GM18502 (cell line): ENCODE measurements around the gene C1orf74.

Source experiments
- ATAC-seq: cut with Tn5 transposase; IDR thresholded peaks from one replicate; pipeline ENCODE4 v1.9.1; 2021; ENCODE audit warnings: mild to moderate bottlenecking; ENCODE audit not compliant: unreplicated experiment, poor library complexity

Gene C1orf74

DNA sequence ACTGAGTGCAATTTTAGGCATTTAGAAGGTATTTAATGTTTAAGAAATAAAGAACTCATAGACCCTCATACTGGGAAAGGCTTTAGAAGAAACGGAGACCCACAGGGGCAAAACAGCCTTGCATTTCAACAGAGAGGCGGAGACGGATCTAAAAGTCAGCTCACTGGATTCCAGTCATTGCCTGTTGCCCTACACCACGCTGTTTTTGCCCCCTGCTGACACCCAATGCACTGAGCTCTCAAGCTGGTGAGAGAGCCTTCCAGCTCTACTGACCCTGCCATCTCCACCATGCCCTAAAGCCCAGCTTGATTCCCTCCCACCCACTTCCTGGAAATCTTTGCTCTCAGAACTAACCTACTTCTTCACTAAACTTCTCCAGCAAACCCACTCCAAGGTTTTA is 35.7 kb downstream of the C1orf74 start:
- no peak for ATAC-seq

DNA sequence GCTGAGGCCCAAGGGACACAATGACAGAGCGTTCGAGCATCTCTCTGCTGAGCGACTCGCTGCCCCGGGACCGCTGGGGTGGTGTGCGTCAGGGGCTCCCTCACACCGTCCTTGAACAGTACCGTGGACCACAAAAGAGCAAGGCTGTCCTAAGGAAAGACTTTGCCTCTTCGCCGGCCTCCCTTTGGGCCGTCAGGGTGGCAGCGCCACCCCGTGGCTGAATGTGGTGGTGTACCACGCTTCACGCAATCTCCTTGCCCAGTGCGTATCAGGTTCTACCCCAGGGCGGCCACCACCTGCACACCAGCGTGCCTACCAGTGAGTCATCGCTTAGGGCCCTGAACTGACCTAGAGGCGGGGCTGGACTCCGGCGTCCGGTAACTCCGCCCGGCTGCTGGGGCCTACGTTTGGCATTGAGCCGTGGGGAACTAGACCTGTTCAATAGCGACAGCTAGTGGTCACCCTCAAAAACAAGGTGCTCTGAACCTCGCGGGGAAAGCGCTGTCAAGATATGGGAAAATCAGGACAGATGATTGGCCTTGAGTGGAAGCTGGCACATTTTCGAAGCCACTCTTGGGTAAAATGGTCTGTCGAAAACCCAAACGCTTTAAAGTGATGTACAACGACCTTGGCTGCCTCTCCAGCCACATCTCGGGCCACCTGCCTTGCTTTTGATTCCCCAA is 36.6 kb downstream of the C1orf74 start:
- ATAC-seq, result peak; percentile 74

DNA sequence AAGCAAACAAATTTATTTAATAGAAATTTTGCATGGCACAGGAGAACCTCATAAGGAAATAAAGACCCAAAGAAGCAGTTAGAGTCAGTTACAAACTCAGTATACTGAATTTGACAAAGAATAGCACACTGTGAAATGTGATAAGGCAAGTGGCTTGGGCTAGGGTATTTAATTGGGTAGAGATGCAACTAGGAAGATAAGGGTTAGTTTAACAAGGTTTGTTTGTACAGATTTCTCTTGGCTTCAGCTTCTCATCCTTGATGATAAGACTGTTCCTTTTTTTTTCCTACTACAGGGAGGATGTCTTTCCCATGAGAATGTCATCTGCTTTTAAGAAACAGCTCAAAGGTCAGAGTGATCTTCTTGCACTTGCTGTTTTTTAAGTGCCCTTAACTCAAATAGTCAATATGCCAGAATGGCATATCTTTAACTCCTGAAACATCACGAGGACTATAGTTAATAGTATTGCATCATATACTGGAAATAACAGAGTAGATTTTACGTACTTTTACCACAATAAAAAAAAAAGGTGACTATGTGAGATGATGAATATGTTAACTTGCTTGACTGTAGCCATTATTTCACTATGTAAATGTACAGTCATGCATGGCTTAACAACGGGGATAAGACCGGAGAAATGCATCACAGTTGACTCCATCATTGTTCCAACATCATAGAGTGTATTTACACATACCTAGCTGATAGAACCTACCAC is 37.8 kb downstream of the C1orf74 start:
- ATAC-seq, result no peak

DNA sequence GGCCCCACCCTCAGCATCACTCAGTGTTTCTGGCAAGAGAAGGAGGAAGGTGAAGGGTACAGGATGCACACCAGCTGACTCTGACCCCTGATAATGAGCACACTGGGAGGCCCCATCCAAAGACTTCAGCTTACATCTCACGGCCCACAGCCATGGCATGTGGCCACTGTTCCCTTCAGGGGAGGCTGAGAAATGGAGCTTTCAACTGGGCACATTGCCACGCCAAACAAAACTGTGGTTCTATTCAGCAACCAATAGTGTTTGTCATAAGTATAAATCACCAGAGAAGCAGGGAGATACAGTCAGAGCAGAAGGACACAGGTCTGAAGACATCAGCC is 41.2 kb downstream of the C1orf74 start:
- ATAC-seq, result no peak

DNA sequence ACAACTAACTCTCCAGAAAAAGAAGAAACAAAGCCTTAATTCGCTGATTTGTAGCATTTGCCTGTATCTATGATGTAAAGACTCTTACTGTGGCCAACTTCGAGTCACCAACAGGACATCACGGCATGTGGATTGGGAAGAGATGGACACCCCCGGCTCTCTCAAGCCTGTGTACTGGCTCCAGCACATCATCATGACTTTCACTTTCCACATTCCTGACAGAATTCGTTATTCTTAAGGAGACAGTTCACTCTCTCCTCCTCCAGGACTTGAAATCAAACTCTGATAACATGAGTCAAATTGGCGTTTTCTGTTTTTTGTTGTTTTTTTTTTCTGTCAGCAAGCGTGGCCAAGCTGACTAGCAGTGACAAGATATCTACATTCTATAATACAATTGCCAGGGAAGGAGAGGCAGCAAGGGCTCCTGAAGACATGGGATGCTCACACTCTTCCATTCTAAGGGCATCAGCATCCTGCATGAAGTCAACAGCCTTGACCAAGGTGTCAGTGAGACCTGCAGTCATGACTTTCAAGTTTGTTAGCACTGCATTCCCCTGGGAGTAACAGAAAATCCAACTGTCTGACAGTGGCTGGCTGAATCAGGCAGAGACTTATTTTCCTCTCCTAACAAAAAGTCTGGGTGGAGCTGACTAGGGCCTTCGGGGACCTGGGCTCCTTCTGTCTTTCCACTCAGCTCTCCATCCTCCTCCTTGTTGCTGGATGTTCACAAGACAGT is 41.8 kb downstream of the C1orf74 start:
- ATAC-seq, result no peak

DNA sequence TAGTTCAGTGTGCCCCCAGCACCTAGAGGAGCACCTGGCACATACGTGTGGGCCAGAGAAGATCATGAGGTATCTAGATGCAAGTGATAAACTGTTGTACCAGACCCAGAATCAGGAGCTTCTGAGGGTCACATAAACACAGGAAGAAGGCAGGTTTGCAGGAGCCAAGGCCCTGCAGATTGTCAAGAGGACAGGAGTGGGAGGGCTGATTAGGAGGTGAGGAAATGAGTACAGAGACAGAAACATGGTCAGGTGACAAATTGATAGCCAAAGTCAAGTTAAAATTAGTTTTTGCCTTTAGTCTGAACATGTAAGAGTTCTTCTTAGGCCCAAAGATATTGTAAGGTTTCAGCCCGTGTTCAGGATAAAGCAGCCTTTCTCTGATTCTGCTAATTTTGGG is 42.5 kb downstream of the C1orf74 start:
- ATAC-seq, result no peak

DNA sequence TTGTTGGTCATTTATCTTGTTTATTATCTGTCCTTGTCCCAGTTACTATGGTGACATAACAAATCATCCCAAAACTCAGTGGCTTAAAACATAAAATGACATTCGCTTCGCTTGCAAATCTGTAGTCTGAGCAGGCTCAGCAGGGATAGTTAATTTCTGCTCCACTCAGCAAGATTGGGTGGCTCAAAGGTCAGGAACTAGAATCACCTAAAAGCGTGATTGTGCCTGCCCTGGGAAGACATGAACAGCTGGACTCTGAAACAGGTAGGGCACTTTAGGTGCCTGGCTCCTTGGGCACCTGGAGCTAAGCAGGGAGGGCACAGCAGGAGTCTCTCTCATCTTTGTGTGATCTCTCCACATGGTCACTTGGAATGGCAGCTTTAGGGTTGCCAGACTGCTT is 43.2 kb downstream of the C1orf74 start:
- ATAC-seq, result no peak

DNA sequence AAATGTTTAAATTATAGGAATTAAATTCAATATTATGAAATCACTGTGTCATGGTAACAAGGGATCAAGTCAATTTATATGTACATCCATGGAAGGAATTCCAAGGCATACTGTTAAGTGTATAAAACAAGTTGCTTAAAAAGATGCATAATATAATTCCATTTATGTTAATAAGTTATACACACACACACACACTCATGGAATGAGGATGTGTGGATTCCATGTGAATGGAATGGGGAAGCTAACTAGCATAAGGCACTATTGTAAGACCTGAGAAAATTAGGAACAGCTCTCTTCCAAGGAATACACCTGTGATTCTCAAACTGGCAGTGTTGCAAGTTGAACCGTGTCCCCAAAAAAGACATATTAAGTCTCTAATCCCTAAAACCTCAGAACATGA is 46.1 kb downstream of the C1orf74 start:
- no peak for ATAC-seq

DNA sequence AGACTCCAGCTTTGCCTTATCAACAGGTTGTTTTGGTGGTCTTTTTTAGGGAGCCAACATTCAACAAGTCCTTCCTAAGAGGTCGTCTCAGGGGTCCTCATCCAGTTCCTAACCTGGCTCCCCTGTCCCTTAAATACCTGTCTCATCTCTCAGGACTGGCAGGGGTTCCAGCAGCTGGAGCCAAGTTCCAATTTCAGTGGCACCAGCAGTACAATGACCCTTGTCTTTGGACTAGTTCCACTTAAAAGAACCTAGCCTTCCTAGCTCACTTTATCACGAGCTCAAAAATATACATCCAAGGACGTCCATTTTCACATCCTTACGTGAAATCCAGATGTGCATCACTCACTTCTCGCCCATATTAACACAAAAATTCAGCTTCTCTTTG is 47.2 kb downstream of the C1orf74 start:
- no peak for ATAC-seq

DNA sequence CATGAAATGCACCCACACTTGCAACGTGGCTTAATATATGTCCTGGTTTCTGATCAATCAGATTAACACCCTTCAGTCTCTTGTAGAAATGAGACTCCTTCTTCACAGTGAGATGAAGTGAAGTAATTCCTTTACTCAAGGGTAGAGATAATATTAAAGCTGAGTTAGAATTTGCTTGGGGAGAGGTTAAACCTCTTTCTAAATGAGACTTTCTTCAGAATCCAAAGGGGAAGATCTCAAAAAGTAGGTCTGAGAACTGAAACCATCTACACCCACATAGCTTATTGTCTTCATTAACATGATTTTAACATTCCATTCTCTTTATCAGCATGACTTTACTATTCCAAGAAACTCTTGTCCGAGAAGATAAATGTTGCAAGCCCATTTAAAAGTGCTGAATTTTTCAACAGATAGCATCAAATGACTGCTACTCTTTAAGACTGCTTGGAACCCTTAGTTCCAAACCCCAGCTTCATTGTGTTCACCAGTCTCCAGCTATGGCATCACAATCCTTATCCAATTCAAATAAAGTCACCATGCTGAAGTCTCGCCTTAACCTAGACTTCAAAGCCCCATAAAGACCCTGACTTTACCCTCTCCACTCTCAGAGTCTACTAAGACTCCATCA is 47.8 kb downstream of the C1orf74 start:
- no peak for ATAC-seq

DNA sequence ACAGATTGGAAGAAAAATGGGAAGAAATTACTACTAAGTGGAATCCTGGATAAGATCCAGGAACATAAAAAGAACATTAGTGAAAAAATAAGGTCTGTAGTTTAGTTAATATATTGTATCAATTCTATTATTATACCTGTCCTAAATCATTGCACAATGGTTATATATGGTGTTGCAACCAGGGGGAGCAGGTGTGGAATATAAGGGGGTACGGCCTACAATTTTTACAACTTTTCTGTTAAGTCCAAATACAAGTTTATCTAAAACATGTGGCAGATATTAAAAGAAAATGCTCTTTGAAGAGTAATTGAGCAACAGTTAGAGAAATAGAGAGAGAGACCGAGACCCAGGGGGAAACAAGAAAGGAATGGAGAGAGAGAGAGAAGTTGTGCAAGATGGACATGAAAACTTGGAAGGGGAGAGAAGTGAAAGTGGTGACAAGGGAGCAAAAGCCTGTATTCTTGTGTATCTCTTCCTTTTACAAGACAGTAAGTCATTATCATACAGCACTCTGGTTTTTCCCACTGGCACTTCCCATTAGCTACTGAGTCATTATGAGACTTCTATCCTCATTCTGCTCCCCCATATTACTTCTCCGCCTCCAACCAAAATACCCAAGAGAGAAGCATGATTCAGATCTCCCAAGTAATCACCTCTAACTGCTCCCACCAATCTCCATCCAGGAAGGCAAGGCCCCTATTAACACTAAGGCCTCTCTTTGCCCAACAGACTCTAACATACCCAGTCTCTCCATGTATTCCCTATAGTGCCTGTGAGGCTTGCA is 50.8 kb downstream of the C1orf74 start:
- ATAC-seq, result no peak

DNA sequence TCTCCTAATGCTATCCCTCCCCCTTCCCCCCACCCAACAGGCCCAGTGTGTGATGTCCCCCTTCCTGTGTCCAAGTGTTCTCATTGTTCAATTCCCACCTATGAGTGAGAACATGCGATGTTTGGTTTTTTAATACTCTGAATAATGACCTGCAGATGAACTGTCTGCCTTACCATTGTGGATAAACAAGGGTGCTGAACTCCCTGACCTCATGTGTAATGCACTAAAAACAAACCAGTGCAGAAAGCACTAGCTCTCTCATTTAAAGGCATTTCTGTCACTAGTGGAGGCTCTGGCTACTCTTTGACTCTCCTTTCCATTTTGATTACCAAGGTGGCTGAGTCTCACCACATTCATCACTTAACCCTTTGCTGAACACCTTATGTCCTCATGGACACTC is 51.6 kb downstream of the C1orf74 start:
- no peak for ATAC-seq

DNA sequence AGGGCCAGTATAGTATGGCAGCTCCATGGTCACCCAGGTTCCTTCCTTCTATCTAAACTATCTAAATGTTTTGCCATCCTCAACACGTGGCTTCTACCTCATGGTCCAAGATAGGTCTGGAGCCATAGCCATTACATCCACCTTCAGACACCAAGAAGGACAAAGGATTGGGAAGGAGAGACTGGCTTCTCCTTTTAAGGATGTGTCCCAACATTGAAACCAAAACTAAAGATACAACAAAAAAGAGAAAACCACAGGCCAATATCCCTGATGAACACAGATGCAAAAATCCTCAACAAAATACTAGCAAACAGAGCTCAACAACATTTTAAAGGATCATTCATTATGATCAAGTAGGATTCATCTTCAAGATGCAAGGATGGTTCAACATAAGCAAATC is 54.9 kb downstream of the C1orf74 start:
- ATAC-seq, result no peak
